Endothelial cell of umbilical vein (primary cell): ENCODE results near the gene MYH10. TPM values are rescaled to one million over a fixed set of nuclear protein-coding genes. Genes with fewer than 3 reads are reported as not detected.

Experiments used
- BruUV-seq: library from RNA; stranded (reverse); fragments of 400-500 nt; replicated peaks from 2 replicates; lab custom pipeline; 2021; lab: Mats Ljungman, UMichigan
- CTCF ChIA-PET: fragments of 300-600, 350-600 bp; sonication (Branson Sonifier 250); formaldehyde crosslinking; loops from one replicate; lab custom pipeline; 2021; ENCODE audit warnings: antibody characterized with exemption, inconsistent platforms; lab: Charles Lee
- POLR2A ChIA-PET: fragments of 300-600, 350-600 bp; sonication (Branson Sonifier 250); formaldehyde crosslinking; loops from one replicate; lab custom pipeline; 2021; ENCODE audit warnings: antibody characterized with exemption, inconsistent platforms; lab: Charles Lee
- DNase-seq: peaks from one replicate; pipeline ENCODE4 v3.0.0-alpha.2; 2011; ENCODE audit warnings: low read depth, low spot score
- FAIRE-seq: peaks from 2 replicates; lab custom pipeline; 2011; peaks lifted over from hg19 to GRCh38; lab: Jason Lieb, UNC
- H2AFZ ChIP-seq: 2 replicates; pipeline ENCODE4 v1.6.0; 2012; ENCODE audit warnings: low read depth, low read length, control low read depth, inconsistent platforms
- H3K27ac ChIP-seq: 2 replicates; pipeline ENCODE4 v1.5.1; 2011; ENCODE audit warnings: low read depth, mild to moderate bottlenecking, control low read depth, low read length, moderate library complexity; ENCODE audit not compliant: insufficient read depth
- H3K27me3 ChIP-seq, 2 experiments: 2 replicates each; pipeline versions ENCODE4 v1.6.0 to v1.6.1; 2011; ENCODE audit warnings: low read length in 2 of 2, mixed read lengths in 1 of 2; ENCODE audit not compliant: control insufficient read depth in 2 of 2, insufficient read depth in 2 of 2
- H3K36me3 ChIP-seq, 2 experiments: 2 replicates in 1 of 2; 3 replicates in 1 of 2; pipeline ENCODE4 v1.5.1; 2011; ENCODE audit warnings: low read length in 2 of 2, mild to moderate bottlenecking in 1 of 2, moderate library complexity in 1 of 2; ENCODE audit not compliant: control insufficient read depth in 2 of 2, insufficient read depth in 2 of 2; ENCODE audit errors: extremely low read depth in 1 of 2
- H3K4me1 ChIP-seq: 3 replicates; pipeline ENCODE4 v1.5.1; 2011; ENCODE audit warnings: mild to moderate bottlenecking, low read length; ENCODE audit not compliant: control insufficient read depth, insufficient read depth; ENCODE audit errors: extremely low read depth
- H3K4me2 ChIP-seq: 2 replicates; pipeline ENCODE4 v1.6.1; 2011; ENCODE audit warnings: low read length, control low read depth, mixed read lengths; ENCODE audit not compliant: insufficient read depth
- H3K4me3 ChIP-seq, 3 experiments: fragments of 200-600 bp in 1 of 3; sonication (generic), shearing (Covaris generic) in 1 of 3; replicated peaks in 1 of 3; 2 replicates each; pipeline ENCODE4 v1.5.1; 2011 to 2016; ENCODE audit warnings: control low read depth in 3 of 3, low read length in 3 of 3, mild to moderate bottlenecking in 2 of 3, inconsistent platforms in 1 of 3, low read depth in 1 of 3, moderate library complexity in 1 of 3; ENCODE audit not compliant: insufficient read depth in 1 of 3
- H3K79me2 ChIP-seq: 2 replicates; pipeline ENCODE4 v1.6.0; 2012; ENCODE audit warnings: low read length, inconsistent platforms; ENCODE audit not compliant: control insufficient read depth, insufficient read depth
- H3K9ac ChIP-seq: replicated peaks from 2 replicates; pipeline ENCODE3; 2011; ENCODE audit warnings: low read length, control low read depth; ENCODE audit not compliant: insufficient read depth; ENCODE audit errors: extremely low read depth
- H3K9me1 ChIP-seq: replicated peaks from 3 replicates; pipeline ENCODE4 v1.6.0; 2011; ENCODE audit warnings: mild to moderate bottlenecking, low read length; ENCODE audit not compliant: control insufficient read depth, insufficient read depth; ENCODE audit errors: extremely low read depth
- H3K9me3 ChIP-seq: replicated peaks from 2 replicates; pipeline ENCODE4 v1.5.1; 2012; ENCODE audit warnings: low read length, inconsistent platforms; ENCODE audit not compliant: control insufficient read depth, insufficient read depth
- H4K20me1 ChIP-seq: replicated peaks from 2 replicates; pipeline ENCODE3; 2011; ENCODE audit warnings: mild to moderate bottlenecking, low read length; ENCODE audit not compliant: control insufficient read depth, insufficient read depth; ENCODE audit errors: extremely low read depth
- EZH2 ChIP-seq: IDR thresholded peaks from 2 replicates; pipeline ENCODE4 v1.6.1; 2012; ENCODE audit warnings: borderline replicate concordance, low read depth, mild to moderate bottlenecking, moderate library complexity, low read length, inconsistent platforms; ENCODE audit not compliant: severe bottlenecking
- FOS ChIP-seq: IDR thresholded peaks from 2 replicates; pipeline ENCODE4 v1.6.1; 2011; ENCODE audit warnings: mild to moderate bottlenecking, low read length, moderate library complexity, borderline replicate concordance; ENCODE audit not compliant: insufficient read depth
- GATA2 ChIP-seq: IDR thresholded peaks from 2 replicates; pipeline ENCODE4 v1.7.0; 2011; ENCODE audit warnings: low read depth, mild to moderate bottlenecking, moderate library complexity, mixed read lengths, low read length; ENCODE audit not compliant: insufficient read length, insufficient read depth
- JUN ChIP-seq: IDR thresholded peaks from 2 replicates; pipeline ENCODE4 v1.6.1; 2011; ENCODE audit warnings: borderline replicate concordance, low read depth; ENCODE audit not compliant: insufficient read length, insufficient read depth
- POLR2A ChIP-seq: IDR thresholded peaks from 2 replicates; pipeline ENCODE4 v1.6.1; 2012; ENCODE audit warnings: low read depth, mild to moderate bottlenecking, control low read depth, low read length
- POLR2AphosphoS5 ChIP-seq: IDR thresholded peaks from 2 replicates; pipeline ENCODE4 v1.6.1; 2012; ENCODE audit warnings: low read depth, mild to moderate bottlenecking, control low read depth, low read length, moderate library complexity; ENCODE audit not compliant: insufficient read depth
- dilution Hi-C: fragments of 300-500 bp; cut with MboI; formaldehyde crosslinking; loops from one replicate; pipeline ENCODE4 v1.15.0; 2019; ENCODE audit warnings: low sequenced_read_pairs; ENCODE audit not compliant: extremely low pct_ligation_motif_present
- intact Hi-C: fragments of 100-400 bp; cut with micrococcal nuclease; formaldehyde crosslinking; loops from one replicate; pipeline ENCODE4 v1.10.0; 2022
- polyA plus RNA-seq, 4 experiments: library from polyadenylated mRNA; depleted of rRNA in 3 of 4; stranded (reverse) in 3 of 4; unstranded in 1 of 4; fragments of >200 nt; gene quantifications; 2 replicates each; pipeline versions ENCODE4 v1.2.1 to v1.2.3, GENCODE V29; 2011 to 2012; ENCODE audit warnings: missing spikeins in 1 of 4
- total RNA-seq: library from RNA; stranded (reverse); gene quantifications from 2 replicates; pipeline ENCODE4 v1.2.3, GENCODE V29; 2021
- TF ChIP-seq, protein P1 (sequence below), 2 donors: IDR thresholded peaks; 1 replicate in 1 of 2; 2 replicates in 1 of 2; pipeline ENCODE4 v1.5.1; 2011; ENCODE audit warnings: low read length in 2 of 2, mild to moderate bottlenecking in 2 of 2, moderate library complexity in 2 of 2, control low read depth in 1 of 2, inconsistent platforms in 1 of 2, low read depth in 1 of 2; ENCODE audit not compliant: insufficient read depth in 1 of 2; ENCODE audit errors: extremely low read depth in 1 of 2

Gene MYH10
- total and polyA plus RNA-seq, 2 donors (not counting 3 experiments of a cell fraction or from before 2014, with no cell fraction given), result 73.4 to 232 TPM

DNA sequence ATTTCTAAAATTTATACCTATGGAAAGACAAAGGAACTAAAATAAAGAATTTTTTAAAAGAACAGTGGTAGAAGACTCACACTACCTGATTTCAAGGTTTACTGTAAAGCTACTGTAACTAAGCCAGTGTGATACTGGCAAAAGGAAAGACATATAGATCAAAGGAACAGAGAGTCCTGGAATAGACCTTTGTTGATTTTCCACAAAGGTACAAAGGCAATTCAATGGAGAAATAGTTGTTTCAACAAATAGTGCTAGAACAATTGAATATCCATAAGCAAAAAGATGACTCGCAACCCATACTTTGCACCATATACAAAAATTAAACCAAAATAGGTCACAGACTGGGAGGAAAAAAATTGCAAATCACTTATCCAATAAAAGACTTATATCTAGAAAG lies 36.7 kb downstream of the MYH10 start:
- Histone ChIP-seq H3K27me3 (no peaks in the 10 kb centered on the region), H2AFZ (no peak overlapping the region), H3K9me1 (no peaks in the 10 kb centered on the region), H3K36me3 (no peaks in the 10 kb centered on the region), H3K9me3 (no peaks in the 10 kb centered on the region), H3K9ac (no peak overlapping the region), H3K79me2 (no peaks in the 10 kb centered on the region), H3K4me1 (no peaks in the 10 kb centered on the region), H3K4me3 (no peak overlapping the region), H4K20me1 (no peaks in the 10 kb centered on the region), H3K27ac (no peak overlapping the region), H3K4me2 (no peak overlapping the region)
- POLR2A ChIA-PET, result no interaction called here
- CTCF ChIA-PET, result no interaction called here
- TF ChIP-seq EZH2, result no peak
- TF ChIP-seq POLR2AphosphoS5, result no peak
- TF ChIP-seq, protein P1, sequence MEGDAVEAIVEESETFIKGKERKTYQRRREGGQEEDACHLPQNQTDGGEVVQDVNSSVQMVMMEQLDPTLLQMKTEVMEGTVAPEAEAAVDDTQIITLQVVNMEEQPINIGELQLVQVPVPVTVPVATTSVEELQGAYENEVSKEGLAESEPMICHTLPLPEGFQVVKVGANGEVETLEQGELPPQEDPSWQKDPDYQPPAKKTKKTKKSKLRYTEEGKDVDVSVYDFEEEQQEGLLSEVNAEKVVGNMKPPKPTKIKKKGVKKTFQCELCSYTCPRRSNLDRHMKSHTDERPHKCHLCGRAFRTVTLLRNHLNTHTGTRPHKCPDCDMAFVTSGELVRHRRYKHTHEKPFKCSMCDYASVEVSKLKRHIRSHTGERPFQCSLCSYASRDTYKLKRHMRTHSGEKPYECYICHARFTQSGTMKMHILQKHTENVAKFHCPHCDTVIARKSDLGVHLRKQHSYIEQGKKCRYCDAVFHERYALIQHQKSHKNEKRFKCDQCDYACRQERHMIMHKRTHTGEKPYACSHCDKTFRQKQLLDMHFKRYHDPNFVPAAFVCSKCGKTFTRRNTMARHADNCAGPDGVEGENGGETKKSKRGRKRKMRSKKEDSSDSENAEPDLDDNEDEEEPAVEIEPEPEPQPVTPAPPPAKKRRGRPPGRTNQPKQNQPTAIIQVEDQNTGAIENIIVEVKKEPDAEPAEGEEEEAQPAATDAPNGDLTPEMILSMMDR (IDR thresholded peaks at IDR 0.05; ENCODE audit: extremely low read depth in 1 of 2, insufficient read depth in 1 of 2, low read depth in 1 of 2, low read length in 2 of 2), result no peak
- TF ChIP-seq POLR2A, result no peak
- TF ChIP-seq FOS, result no peak
- TF ChIP-seq GATA2, result no peak
- no peak for TF ChIP-seq JUN
- dilution Hi-C loops (no loop called here), intact Hi-C loops (no loop called here)
- no peak for FAIRE-seq
- DNase-seq, result no peak
- no TSS peak for BruUV-seq
